ENCODE measurements around the gene PCDHGA1.
"Not testable (repeated sequence)": the region's sequence is repeated elsewhere in the genome, so short reads cannot be mapped to it uniquely, and the experiment has no call there.

The PCDHGA1 gene

DNA sequence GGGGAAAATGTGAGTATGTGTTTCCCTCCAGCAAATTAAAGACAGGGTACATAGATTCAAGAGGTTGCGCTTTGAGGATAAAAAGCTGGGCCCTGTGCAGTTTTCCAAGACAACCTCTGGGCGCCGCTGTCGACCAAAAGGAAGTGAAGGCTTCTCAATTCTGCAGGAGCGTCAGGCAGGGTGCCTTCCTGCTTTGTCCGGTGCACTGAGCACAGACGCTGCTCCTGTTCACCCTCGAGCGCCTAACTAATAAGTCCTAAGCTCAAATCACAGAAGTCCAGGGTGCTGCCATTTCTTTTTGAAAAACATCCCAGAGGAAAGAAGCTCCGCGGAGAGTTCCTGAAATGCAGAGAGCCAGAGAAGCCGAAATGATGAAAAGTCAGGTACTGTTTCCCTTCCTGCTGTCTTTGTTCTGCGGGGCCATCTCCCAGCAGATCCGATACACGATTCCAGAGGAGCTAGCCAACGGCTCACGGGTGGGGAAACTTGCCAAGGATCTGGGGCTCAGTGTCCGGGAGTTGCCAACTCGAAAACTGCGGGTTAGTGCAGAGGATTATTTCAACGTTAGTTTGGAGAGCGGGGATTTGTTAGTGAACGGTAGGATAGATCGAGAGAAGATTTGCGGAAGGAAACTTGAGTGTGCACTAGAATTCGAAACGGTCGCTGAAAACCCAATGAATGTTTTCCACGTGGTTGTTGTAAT, 19.8 kb downstream of the PCDHGA1 start, which contains the start of gene PCDHGB1:
Gene PCDHGB1, plus strand, starts transcription at position 183 of the 703 bp plus-strand sequence. Its CDS starts 162 bp downstream, at position 345.
- no peak for DNase-seq

DNA sequence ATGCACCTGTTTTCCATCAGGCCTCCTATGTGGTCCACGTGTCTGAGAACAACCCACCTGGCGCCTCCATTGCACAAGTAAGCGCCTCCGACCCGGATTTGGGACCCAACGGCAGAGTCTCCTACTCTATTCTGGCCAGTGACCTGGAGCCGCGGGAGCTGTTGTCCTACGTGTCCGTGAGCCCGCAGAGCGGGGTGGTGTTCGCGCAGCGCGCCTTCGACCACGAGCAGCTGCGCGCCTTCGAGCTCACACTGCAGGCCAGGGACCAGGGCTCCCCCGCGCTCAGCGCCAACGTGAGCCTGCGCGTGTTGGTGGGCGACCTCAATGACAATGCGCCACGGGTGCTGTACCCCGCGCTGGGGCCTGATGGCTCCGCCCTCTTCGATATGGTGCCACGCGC, 21.3 kb downstream of the PCDHGA1 start:
- no peak for DNase-seq

DNA sequence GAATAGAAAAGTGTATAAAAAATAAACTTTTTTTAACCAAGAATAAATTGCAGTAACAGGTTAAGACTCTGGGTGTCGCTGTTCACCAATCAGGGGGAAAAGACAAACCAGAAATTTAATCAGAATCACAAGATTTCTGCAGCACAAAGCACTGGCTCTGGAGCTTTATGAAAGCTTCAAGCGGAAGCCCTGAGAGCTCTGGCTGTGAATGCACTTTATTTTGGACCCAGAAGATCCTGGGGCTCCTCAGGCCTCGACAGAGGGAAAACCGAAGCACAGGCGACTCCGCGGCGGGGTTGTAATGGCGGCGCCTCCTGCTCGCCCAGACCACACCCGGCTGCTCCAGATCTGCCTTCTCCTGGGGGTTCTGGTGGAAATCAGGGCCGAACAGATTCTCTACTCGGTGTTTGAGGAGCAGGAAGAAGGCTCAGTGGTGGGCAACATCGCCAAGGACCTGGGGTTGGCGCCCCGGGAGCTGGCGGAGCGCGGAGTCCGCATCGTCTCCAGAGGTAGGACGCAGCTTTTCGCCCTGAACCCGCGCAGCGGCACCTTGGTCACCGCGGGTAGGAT, 24.7 kb downstream of the PCDHGA1 start, which contains the start of gene PCDHGA4:
Gene PCDHGA4, plus strand, starts transcription at position 122 of the 570 bp plus-strand sequence. Its CDS starts 87 bp downstream, at position 209.
- DNase-seq, result no peak

DNA sequence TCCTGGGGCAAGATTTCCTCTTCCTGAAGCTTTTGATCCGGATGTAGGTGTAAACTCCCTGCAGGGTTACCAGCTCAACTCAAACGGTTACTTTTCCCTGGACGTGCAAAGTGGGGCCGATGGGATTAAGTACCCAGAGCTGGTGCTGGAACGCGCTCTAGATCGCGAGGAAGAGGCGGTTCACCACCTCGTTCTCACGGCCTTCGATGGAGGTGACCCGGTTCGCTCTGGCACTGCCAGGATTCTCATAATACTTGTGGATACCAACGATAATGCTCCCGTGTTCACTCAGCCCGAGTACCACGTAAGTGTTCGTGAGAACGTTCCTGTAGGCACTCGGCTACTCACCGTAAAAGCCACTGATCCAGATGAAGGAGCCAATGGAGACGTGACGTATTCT, 25.3 kb downstream of the PCDHGA1 start:
- DNase-seq, result no peak

DNA sequence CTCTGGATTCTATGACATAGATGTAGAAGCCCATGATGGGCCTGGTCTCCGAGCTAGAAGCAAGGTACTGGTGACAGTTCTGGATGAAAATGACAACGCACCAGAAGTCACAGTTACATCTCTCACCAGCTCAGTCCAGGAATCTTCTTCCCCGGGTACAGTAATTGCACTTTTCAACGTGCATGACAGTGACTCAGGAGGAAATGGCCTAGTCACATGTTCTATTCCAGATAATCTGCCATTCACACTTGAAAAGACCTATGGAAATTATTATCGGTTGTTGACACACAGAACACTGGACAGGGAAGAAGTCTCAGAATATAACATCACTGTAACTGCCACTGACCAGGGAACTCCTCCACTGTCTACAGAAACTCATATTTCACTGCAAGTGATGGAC, 25.8 kb downstream of the PCDHGA1 start:
- DNase-seq, result no peak

DNA sequence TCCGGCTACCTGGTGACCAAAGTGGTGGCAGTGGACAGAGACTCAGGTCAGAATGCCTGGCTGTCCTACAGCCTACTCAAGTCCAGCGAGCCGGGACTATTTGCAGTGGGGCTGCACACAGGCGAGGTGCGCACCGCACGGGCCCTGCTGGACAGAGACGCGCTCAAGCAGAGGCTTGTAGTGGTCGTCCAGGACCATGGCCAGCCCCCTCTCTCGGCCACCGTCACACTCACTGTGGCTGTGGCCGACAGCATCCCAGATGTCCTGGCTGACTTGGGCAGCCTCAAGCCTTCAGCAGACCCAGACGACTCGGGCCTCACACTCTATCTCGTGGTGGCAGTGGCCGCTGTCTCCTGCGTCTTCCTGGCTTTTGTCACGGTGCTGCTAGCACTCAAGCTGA, 26.6 kb downstream of the PCDHGA1 start:
- no peak for DNase-seq

DNA sequence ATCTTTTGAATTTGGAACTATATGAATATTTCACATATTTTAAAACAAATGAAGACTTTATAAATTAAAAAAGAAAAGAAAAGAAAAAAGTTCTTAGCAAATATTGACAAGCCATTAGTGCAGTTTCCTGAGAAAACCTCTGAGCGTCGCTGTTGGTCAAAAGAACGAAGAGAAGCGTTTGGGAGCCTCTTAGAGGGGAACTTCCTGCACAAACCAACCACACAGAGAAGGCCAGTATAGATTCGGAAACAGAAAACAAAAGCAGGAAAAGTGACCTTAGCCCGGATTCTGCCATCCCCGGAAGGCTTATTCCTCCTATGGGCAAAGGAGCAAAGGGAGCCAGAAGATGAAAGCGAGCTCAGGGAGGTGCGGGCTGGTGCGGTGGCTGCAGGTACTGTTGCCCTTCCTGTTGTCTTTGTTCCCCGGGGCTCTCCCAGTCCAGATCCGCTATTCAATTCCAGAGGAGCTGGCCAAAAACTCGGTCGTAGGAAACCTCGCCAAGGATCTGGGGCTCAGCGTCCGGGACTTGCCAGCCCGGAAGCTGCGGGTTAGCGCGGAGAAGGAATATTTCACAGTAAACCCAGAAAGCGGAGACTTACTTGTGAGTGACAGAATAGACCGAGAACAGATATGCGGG, 29.6 kb downstream of the PCDHGA1 start, which contains the start of gene PCDHGB2:
Gene PCDHGB2, plus strand, starts transcription at position 205 of the 637 bp plus-strand sequence. Its CDS starts 142 bp downstream, at position 347.
- no peak for DNase-seq

DNA sequence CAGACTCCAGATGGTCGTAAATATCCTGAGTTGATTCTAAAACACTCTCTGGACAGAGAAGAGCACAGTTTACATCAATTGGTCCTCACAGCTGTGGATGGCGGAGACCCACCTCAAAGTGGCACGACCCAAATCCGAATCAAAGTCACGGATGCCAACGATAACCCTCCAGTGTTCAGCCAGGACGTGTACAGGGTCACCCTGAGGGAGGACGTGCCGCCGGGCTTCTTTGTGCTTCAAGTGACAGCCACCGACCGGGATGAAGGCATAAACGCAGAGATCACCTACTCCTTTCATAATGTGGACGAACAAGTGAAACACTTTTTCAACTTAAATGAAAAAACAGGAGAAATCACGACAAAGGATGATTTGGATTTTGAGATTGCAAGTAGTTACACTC, 30.4 kb downstream of the PCDHGA1 start:
- DNase-seq, result no peak

DNA sequence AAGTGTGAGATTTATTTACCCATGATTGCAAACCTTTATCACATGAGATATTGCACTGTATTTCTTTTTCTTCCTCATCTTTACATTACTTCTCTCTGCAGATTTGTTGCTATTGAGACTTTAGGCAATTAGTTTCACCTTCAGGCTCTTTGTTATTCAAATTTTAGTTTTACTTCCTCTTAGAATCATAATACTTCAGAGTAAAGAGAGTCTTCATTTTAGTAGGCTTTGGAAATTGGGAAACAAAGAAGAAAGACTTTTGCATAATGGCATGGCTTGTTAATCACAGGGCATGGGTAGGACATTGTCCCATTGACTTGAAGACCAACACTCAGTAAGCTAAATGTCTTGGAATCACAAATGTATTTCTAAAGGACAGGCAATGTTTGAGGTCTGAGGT, 32.4 kb downstream of the PCDHGA1 start:
- DNase-seq, result no peak

DNA sequence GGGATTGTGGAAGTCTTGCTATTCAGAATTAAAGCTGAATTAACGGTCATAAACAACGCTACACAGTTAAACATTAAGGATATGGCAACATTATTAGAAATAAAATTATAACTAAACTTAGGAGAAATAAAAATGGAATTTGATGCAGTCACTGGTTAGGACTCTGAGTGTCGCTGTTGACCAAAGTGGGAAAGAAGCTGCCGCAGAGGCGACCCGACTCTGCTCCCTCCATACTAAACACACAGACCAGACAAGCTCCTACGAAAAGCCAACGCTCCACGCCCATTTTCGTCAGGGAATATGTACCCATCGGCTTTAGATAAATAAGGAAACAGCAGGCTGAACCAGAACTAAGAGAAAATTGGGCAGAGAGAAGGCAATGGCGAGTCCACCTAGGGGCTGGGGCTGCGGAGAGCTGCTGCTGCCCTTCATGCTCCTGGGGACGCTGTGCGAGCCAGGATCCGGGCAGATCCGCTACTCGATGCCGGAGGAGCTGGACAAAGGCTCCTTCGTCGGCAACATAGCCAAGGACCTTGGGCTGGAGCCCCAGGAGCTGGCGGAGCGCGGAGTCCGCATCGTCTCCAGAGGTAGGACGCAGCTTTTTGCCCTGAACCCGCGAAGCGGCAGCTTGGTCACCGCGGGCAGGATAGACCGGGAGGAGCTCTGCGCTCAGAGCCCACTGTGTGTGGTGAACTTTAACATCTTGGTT, 33.8 kb downstream of the PCDHGA1 start, which contains the start of gene PCDHGA5:
Gene PCDHGA5, plus strand, starts transcription at position 211 of the 709 bp plus-strand sequence. Its CDS starts 169 bp downstream, at position 380.
- no peak for DNase-seq

DNA sequence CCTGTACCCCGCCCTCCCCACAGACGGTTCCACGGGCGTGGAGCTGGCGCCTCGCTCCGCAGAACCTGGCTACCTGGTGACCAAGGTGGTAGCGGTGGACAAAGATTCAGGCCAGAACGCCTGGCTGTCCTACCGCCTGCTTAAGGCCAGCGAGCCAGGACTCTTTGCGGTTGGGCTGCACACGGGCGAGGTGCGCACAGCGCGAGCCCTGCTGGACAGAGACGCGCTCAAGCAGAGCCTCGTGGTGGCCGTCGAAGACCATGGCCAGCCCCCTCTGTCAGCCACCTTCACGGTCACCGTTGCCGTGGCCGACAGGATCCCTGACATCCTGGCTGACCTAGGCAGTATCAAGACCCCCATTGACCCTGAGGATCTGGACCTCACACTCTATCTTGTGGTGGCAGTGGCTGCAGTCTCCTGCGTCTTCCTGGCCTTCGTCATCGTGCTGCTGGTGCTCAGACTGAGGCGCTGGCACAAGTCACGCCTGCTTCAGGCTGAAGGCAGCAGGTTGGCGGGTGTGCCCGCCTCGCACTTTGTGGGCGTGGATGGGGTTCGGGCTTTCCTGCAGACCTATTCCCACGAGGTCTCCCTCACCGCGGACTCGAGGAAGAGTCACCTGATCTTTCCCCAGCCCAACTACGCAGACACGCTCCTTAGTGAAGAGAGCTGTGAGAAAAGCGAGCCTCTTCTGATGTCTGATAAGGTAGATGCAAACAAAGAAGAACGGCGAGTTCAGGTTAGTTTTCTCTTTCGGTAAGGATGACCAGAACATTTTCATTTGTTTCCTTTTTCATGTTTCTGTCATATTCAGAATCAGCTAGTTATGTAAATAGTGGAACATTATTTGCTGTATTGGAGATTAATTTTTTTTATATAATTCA, 35.9 kb downstream of the PCDHGA1 start:
- DNase-seq, result no peak

DNA sequence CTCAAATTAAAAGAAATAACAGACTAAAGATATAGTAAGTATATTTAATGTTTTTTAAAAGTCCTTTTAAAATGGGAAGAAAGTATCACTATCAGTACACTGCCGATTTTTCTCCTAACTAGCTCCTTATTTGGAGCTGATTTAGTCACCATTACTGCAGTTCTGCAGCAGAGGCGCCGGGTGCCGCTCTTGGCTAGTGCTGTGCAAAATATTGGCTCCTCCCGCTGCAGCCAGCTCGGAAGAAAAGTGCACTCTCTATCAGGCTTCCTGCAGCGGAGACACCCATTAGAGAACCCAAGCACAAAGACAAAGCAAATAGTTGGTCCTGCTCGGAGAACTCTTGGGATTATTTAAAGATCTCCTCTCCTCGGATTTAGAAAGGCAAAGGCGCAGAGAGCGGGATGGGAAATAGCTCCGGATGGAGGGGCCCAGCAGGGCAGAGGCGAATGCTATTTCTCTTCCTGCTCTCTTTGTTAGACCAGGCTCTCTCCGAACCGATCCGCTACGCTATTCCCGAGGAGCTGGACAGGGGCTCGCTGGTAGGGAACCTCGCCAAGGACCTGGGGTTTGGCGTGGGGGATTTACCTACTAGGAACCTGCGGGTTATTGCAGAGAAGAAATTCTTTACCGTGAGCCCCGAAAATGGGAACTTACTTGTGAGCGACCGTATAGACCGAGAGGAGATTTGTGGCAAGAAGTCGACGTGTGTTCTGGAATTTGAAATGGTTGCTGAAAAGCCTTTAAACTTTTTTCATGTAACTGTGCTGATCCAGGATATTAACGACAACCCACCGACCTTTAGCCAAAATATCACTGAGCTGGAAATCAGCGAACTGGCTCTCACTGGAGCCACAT, 39.9 kb downstream of the PCDHGA1 start, which contains the start of gene PCDHGB3:
Gene PCDHGB3, plus strand, starts transcription at position 249 of the 855 bp plus-strand sequence. Its CDS starts 153 bp downstream, at position 402.
- DNase-seq, result no peak

DNA sequence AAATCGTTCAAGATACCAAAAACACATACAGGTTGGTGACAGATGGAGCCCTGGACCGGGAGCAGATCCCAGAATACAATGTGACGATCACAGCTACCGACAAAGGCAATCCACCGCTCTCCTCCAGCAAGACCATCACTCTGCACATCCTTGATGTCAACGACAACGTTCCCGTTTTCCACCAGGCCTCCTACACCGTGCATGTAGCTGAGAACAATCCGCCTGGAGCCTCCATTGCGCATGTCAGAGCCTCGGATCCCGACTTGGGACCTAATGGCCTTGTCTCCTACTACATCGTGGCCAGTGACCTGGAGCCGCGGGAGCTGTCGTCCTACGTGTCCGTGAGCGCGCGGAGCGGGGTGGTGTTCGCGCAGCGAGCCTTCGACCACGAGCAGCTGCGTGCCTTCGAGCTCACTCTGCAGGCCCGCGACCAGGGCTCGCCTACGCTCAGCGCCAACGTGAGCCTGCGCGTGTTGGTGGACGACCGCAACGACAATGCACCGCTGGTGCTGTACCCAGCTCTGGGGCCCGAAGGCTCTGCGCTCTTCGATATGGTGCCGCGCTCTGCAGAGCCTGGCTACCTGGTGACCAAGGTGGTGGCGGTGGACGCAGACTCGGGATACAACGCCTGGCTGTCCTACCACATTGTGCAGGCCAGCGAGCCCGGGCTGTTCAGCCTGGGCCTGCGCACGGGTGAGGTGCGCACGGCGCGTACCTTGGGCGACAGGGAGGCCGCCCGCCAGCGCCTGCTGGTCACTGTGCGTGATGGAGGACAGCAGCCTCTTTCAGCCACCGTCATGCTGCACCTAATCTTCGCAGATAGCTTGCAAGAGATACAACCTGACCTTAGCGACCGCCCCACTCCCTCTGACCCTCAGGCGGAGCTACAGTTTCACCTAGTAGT, 41.5 kb downstream of the PCDHGA1 start:
- no peak for DNase-seq

DNA sequence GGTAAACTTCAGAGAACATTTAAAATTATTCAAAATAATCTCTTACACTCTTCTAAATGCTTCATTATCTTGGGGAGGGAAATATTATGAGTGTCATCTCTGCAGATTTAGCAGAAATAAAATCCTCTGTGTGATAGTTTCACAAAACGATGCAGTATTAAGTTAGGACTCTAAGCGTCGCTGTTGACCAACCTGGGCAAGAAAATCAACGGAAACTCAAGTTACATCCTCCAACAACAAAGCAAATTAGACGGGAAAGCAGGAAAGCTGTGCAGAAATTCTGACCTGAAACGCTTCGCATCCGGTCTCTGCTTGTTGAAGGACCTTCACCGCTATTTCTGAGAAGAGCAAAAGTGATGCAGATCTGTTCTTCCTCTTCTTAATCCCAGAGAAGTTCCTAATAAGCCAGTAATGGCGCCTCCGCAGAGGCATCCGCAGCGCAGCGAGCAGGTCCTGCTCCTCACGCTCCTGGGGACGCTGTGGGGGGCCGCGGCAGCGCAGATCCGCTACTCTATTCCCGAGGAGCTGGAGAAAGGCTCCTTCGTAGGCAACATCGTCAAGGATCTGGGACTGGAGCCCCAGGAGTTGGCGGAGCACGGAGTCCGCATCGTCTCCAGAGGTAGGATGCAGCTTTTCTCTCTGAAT, 43.5 kb downstream of the PCDHGA1 start, which contains the start of gene PCDHGA6:
Gene PCDHGA6, plus strand, starts transcription at position 219 of the 645 bp plus-strand sequence. Its CDS starts 193 bp downstream, at position 412.
- no peak for DNase-seq

DNA sequence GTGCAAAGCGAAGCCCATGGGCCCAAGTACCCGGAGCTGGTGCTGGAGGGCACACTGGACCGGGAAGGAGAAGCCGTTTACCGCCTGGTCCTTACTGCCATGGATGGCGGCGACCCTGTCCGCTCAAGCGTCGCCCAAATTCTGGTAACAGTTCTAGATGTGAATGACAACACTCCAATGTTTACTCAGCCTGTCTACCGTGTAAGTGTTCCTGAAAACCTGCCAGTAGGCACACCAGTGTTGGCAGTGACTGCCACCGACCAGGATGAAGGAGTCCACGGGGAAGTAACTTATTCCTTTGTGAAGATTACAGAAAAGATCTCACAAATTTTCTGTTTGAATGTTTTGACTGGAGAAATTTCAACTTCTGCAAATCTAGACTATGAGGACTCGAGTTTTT, 44.3 kb downstream of the PCDHGA1 start:
- DNase-seq, result no peak

DNA sequence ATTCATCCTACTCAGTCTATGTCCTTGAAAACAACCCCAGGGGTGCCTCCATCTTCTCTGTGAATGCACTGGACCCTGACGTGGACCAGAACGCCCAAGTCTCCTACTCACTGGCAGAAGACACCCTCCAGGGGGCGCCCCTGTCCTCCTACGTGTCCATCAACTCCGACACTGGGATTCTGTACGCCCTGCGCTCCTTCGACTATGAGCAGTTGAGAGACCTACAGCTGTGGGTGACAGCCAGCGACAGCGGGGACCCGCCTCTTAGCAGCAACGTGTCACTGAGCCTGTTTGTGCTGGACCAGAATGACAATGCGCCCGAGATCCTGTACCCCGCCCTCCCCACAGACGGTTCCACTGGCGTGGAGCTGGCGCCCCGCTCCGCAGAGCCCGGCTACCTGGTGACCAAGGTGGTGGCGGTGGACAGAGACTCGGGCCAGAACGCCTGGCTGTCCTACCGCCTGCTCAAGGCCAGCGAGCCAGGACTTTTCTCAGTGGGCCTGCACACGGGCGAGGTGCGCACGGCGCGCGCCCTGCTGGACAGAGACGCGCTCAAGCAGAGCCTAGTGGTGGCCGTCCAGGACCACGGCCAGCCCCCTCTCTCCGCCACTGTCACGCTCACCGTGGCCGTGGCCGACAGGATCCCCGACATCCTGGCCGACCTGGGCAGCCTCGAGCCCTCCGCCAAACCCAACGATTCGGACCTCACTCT, 45.3 kb downstream of the PCDHGA1 start:
- not testable (repeated sequence) for DNase-seq

DNA sequence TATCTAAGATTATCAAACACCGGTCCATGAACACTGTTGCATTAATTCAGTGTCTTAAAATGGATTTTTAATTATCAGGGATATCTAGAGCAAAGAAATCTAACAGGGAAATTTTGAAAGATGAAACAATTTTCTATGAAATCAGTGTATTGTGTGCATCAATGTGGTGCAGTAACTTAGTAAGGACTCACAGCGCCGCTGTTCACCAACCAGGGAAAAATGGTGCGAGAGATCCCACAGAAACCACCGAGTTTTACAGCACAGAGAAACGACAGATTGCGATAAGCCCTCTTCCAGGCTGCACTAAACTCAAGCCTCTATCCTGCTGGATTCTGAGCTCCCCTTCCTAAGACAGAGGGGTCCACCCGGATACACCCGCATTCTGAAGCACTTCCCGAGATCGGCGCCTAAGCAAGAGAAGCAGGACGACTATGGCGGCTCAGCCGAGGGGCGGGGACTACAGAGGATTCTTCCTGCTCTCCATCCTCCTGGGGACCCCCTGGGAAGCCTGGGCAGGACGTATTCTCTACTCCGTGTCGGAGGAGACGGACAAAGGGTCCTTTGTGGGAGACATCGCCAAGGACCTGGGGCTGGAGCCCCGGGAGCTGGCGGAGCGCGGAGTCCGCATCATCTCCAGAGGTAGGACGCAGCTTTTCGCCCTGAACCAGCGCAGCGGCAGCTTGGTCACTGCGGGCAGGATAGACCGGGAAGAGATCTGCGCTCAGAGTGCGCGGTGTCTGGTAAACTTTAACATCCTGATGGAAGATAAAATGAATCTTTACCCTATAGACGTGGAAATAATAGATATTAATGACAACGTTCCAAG, 52.4 kb downstream of the PCDHGA1 start, which contains the start of gene PCDHGA7:
Gene PCDHGA7, plus strand, starts transcription at position 274 of the 826 bp plus-strand sequence. Its CDS starts 158 bp downstream, at position 432.
- no peak for DNase-seq

Measured in NCI-H1417 treated with DMSO at 0.1 percent for 48 hours (cell line).